ENCODE measurements around the gene POLD3. TPM values are rescaled to one million over a fixed set of nuclear protein-coding genes. Genes with fewer than 3 reads are reported as not detected.
A peak's percentile ranks its signal among the peaks of the same experiment; 100 is the strongest.

Gene POLD3
- total RNA-seq, 1 donor from 2014 or later: 13.5 TPM

DNA sequence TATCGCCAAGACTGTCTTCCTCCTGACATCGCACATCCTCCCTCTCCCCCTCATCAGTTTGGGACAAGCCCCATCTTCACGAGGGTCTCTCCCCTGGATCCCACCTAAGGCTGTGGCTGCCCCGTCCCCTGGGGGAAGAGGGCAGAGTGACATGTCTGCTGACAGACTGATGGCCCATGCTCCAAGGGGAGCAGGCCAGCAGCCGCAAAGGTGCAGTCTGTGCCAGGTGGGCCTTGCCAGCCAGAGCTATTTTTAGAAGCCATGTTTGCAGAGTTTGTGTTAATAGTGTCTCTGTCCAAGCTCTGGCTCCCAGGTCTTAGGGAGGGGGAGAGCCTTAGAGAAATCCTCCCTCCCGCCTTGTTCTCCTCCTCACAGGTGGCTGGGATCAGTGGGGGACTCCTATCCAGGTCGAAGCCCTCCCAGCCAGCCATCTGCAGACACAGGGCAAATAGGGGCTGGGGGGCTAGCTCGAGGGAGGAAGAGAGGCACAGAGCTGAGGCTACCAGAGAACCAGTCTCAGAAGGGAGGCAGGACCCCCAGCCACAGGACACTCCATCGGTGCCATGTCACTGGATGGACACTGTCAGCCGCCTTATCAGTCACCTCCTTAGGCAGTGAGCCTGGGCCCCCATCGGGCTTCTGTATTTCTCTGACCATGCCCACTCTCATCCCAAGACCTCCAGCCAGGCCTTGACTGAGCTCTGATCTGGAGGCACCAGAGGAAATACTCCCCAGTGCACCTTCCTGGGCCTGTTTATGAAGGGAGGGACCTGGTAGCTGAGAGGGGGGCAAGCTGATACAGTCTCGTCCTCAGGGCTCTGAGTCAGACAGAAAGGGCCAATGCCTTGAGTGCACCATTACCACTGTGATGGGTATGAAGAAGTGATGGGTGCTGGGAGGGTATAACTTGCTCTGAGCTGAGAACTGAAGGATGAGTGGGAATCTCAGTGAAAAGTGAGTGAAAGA lies 89.6 kb downstream of the POLD3 start:
- Histone ChIP-seq H3K9me3 (no peaks in the 10 kb centered on the region), H3K27me3 (no peaks in the 10 kb centered on the region), H3K4me1 (peaks cover 29% of the 10 kb centered on the region), H3K27ac (peak overlapping the region; percentile 73), H3K4me3 (no peak overlapping the region), H3K36me3 (no peaks in the 10 kb centered on the region)
- DNase-seq (ENCODE audit: extremely low spot score in 2 of 2): peak in 1 of 2 donors; percentile 88
- intact Hi-C loops (cut with DNase I): no loop called here
- TF ChIP-seq POLR2A (IDR thresholded peaks at IDR 0.05) (no peak), POLR2AphosphoS5 (IDR thresholded peaks at IDR 0.05; ENCODE audit: insufficient read depth in 1 of 2, low read depth in 1 of 2) (peak in 1 of 2 donors; percentile 40)
- TF ChIP-seq, protein P1, sequence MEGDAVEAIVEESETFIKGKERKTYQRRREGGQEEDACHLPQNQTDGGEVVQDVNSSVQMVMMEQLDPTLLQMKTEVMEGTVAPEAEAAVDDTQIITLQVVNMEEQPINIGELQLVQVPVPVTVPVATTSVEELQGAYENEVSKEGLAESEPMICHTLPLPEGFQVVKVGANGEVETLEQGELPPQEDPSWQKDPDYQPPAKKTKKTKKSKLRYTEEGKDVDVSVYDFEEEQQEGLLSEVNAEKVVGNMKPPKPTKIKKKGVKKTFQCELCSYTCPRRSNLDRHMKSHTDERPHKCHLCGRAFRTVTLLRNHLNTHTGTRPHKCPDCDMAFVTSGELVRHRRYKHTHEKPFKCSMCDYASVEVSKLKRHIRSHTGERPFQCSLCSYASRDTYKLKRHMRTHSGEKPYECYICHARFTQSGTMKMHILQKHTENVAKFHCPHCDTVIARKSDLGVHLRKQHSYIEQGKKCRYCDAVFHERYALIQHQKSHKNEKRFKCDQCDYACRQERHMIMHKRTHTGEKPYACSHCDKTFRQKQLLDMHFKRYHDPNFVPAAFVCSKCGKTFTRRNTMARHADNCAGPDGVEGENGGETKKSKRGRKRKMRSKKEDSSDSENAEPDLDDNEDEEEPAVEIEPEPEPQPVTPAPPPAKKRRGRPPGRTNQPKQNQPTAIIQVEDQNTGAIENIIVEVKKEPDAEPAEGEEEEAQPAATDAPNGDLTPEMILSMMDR (IDR thresholded peaks at IDR 0.05): no peak

DNA sequence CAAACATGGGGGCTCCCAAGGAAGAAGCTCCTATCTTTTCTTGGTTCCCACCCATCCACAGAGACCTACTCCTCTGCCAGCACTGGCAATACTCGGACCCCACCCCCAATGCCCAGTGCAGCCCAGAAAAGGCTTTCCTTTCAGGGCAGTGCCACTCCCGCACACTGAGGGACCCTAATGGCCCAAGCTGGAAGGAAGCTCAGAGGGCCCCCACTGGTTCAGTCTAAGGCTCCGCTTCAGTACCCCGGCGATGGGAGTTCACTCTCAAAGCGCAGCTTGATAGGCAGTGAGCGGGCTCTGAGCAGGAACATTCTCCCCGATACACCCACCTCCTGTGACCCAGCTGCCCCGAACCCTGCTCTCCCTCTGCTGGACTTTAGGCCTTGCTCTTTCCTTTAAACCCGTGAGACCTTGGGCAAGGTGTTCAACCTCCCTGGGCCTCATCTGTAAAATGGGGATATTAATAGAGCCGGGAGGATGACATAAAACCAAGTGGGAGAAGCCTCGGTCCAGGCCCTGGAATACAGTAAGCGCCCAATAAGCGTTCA lies 90.4 kb downstream of the POLD3 start:
- intact Hi-C loops (cut with DNase I): no loop called here

GRCh38 chr11:74683279-74683871 lies 91.0 kb downstream of the POLD3 start:
- Histone ChIP-seq H3K27me3 (no peaks in the 10 kb centered on the region), H3K36me3 (no peaks in the 10 kb centered on the region), H3K4me3 (peak overlapping the region; percentile 34 to 43), H3K4me1 (peaks cover 27% of the 10 kb centered on the region), H3K27ac (peak overlapping the region; percentile 73), H3K9me3 (no peaks in the 10 kb centered on the region)
- DNase-seq (ENCODE audit: extremely low spot score in 2 of 2): no peak
- intact Hi-C loops (cut with DNase I): no loop called here
- TF ChIP-seq POLR2AphosphoS5 (IDR thresholded peaks at IDR 0.05; ENCODE audit: insufficient read depth in 1 of 2, low read depth in 1 of 2) (no peak), POLR2A (IDR thresholded peaks at IDR 0.05) (no peak)
- TF ChIP-seq, protein P1 (IDR thresholded peaks at IDR 0.05): no peak

More for the DNA sequence above, 90.4 kb downstream of the POLD3 start:
- Histone ChIP-seq H3K36me3 (no peaks in the 10 kb centered on the region), H3K27ac (peak overlapping the region; percentile 73), H3K4me1 (peaks cover 29% of the 10 kb centered on the region), H3K27me3 (no peaks in the 10 kb centered on the region), H3K4me3 (peak overlapping the region; percentile 34 to 43), H3K9me3 (no peaks in the 10 kb centered on the region)
- TF ChIP-seq, protein P1 (IDR thresholded peaks at IDR 0.05): no peak
- TF ChIP-seq POLR2AphosphoS5 (IDR thresholded peaks at IDR 0.05; ENCODE audit: insufficient read depth in 1 of 2, low read depth in 1 of 2) (no peak), POLR2A (IDR thresholded peaks at IDR 0.05) (no peak)
- no peak for DNase-seq (ENCODE audit: extremely low spot score in 2 of 2)

DNA sequence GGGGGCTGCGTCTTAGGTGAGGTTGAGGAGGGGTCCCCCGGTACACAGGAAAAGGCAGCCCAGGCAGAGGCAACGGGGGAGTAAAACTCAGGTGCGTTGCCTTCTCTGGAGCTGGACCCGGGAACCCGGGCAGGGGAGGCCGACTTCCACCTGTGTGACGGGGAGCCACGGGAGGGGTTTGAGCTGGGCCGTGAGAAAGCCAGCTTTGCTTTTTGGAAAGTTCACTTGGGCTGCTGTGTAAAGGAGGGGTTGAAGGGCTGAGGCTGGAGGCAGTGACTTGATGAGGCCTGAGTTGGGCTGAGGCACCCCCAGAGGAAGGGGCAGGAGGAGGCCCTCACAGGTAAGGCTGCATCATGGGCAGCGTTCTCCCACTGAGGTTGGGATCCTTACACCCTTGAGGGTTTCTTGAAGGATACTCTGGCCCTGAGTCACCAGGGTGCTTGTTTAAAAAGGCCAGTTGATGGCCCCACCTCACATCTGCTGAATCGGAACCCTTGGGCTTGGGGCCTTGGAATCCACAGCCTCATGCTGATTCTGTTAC lies 91.6 kb downstream of the POLD3 start:
- no peaks in the 10 kb centered on the region for H3K27me3 ChIP-seq
- peaks cover 21% of the 10 kb centered on the region for H3K4me1 ChIP-seq
- peak overlapping the region; percentile 34 to 43 for H3K4me3 ChIP-seq
- peak overlapping the region; percentile 73 for H3K27ac ChIP-seq
- H3K9me3 ChIP-seq: no peaks in the 10 kb centered on the region
- no peak for DNase-seq (ENCODE audit: extremely low spot score in 2 of 2)
- H3K36me3 ChIP-seq: no peaks in the 10 kb centered on the region
- TF ChIP-seq POLR2A (IDR thresholded peaks at IDR 0.05): no peak
- TF ChIP-seq, protein P1 (IDR thresholded peaks at IDR 0.05): no peak
- no peak for TF ChIP-seq POLR2AphosphoS5 (IDR thresholded peaks at IDR 0.05; ENCODE audit: insufficient read depth in 1 of 2, low read depth in 1 of 2)
- intact Hi-C loops (cut with DNase I): no loop called here
